Measurements from ENCODE around the gene RHBDF1. TPM values are rescaled to one million over a fixed set of nuclear protein-coding genes. Genes with fewer than 3 reads are reported as not detected.
"Not testable (repeated sequence)": the region's sequence is repeated elsewhere in the genome, so short reads cannot be mapped to it uniquely, and the experiment has no call there.

Gene RHBDF1
- total RNA-seq, 1 donor from 2014 or later = 86.9 TPM

DNA sequence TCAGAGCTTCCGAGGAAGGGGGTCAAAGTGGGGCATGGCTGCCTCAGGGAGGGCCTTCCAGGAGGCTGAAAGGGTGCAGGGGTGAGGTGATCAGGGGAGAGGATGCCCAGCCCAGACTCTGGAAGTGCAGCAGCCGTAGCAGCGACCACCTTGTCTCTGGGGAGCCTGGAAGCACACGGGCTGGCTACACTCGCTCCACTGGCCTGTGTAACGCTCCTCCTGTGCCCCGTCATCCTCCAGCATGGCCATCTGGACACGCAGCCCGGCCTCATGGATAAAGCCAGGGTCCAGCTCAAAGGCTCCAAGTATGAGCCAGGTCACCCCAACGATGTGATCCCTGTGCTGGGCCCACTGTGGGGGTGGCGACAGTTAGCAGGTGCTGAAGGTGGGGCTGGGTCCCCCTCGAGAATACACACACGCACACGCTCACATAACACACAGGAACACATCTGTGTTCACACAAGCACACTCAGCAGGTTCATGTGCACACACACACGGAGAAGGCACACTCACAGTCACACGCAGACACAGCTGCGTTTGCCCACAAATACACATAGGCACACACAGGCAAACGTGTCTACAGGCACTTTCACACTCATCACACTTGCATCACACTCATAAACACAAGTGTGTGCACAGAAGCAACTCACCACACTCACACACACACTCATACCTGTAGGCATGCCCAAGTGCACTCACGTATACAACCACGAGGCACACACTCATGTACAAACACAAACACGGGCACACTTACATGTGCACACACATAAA, 38.4 kb downstream of the RHBDF1 start:
- no peaks in the 10 kb centered on the region for H3K36me3 ChIP-seq
- no peak overlapping the region for H3K27ac ChIP-seq
- no peaks in the 10 kb centered on the region for H3K4me1 ChIP-seq
- H3K4me3 ChIP-seq = no peak overlapping the region
- TF ChIP-seq POLR2AphosphoS5 (IDR thresholded peaks at IDR 0.05; ENCODE audit: insufficient read depth in 1 of 2, low read depth in 1 of 2) = no peak
- TF ChIP-seq, protein P1, sequence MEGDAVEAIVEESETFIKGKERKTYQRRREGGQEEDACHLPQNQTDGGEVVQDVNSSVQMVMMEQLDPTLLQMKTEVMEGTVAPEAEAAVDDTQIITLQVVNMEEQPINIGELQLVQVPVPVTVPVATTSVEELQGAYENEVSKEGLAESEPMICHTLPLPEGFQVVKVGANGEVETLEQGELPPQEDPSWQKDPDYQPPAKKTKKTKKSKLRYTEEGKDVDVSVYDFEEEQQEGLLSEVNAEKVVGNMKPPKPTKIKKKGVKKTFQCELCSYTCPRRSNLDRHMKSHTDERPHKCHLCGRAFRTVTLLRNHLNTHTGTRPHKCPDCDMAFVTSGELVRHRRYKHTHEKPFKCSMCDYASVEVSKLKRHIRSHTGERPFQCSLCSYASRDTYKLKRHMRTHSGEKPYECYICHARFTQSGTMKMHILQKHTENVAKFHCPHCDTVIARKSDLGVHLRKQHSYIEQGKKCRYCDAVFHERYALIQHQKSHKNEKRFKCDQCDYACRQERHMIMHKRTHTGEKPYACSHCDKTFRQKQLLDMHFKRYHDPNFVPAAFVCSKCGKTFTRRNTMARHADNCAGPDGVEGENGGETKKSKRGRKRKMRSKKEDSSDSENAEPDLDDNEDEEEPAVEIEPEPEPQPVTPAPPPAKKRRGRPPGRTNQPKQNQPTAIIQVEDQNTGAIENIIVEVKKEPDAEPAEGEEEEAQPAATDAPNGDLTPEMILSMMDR (IDR thresholded peaks at IDR 0.05) = no peak
- TF ChIP-seq POLR2A (IDR thresholded peaks at IDR 0.05) = no peak
- intact Hi-C loops (cut with DNase I) = no loop called here
- DNase-seq (ENCODE audit: extremely low spot score in 2 of 2) = no peak
- H3K27me3 ChIP-seq = no peaks in the 10 kb centered on the region
- H3K9me3 ChIP-seq = no peaks in the 10 kb centered on the region

DNA sequence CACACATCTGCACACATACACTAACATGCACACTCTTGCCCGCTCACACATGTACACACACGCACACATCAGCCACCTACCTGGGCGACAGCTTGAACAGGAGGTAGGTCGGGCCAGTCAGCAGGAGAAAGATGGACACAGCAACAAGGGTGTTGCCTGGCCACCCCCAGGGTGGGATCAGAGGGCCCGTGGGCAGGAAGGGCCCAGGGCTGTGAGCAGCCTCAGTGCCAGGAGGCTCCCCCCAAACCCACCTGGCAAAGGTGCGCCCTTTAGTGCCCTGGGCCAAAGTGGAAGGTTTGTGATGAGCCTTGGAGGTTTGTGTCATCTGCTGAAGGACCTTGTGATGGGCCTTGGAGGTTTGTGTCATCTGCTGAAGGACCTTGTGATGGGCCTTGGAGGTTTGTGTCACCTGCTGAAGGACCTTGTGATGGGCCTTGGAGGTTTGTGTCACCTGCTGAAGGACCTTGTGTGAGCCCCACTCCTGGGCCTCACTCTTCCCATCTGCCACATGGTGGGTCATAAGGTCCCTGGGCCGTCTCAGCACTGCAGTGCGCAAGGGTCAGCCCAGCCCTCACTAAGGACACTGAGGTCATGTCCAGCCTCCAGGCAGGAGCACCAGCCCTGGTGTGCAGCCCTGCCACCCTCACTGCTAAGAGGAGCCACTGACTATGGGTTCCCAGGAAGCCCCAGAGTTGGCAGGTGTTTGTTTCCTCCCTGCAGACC, 39.1 kb downstream of the RHBDF1 start:
- DNase-seq (ENCODE audit: extremely low spot score in 2 of 2); H3K27ac ChIP-seq; H3K36me3 ChIP-seq; H3K4me3 ChIP-seq; intact Hi-C loops (cut with DNase I); H3K27me3 ChIP-seq; H3K4me1 ChIP-seq; H3K9me3 ChIP-seq: not testable (repeated sequence)

- DNase-seq (ENCODE audit: extremely low spot score in 2 of 2); H3K9me3 ChIP-seq; H3K4me1 ChIP-seq; H3K27ac ChIP-seq; H3K27me3 ChIP-seq; intact Hi-C loops (cut with DNase I); H3K4me3 ChIP-seq; H3K36me3 ChIP-seq: not testable (repeated sequence)
Measured at GRCh38 chr16:30627-31026, 41.8 kb downstream of the RHBDF1 start.

DNA sequence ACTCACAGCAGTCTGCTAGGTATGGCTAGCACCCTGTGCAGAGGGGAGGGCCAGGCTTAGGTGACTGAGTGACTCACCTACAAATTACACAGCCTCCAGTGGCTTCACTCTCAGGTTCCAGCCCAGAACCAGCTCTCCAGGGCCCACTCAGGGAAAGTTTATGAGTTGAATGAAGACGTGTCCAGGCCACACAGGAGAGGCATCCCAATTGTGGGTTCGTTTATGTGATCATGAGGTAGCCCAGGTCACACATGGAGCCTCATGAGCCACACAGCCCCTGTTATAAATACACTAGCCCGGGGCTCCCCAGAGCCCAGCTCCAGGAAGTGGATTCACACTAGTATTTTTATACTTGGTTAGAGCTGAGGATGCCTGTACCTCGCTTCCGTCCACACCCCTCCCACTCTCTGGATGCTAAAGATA, 46.5 kb downstream of the RHBDF1 start:
- H3K4me3 ChIP-seq; H3K27ac ChIP-seq; H3K27me3 ChIP-seq; intact Hi-C loops (cut with DNase I); H3K9me3 ChIP-seq; H3K4me1 ChIP-seq; H3K36me3 ChIP-seq; DNase-seq (ENCODE audit: extremely low spot score in 2 of 2): not testable (repeated sequence)

- H3K9me3 ChIP-seq; H3K4me1 ChIP-seq; DNase-seq (ENCODE audit: extremely low spot score in 2 of 2); intact Hi-C loops (cut with DNase I); H3K27ac ChIP-seq; H3K27me3 ChIP-seq; H3K4me3 ChIP-seq; H3K36me3 ChIP-seq: not testable (repeated sequence)
Measured at GRCh38 chr16:24151-24550, 48.3 kb downstream of the RHBDF1 start.

- H3K27ac ChIP-seq; H3K4me1 ChIP-seq; DNase-seq (ENCODE audit: extremely low spot score in 2 of 2); intact Hi-C loops (cut with DNase I); H3K36me3 ChIP-seq; H3K27me3 ChIP-seq; H3K9me3 ChIP-seq; H3K4me3 ChIP-seq: not testable (repeated sequence)
Measured at GRCh38 chr16:20886-21285, 51.5 kb downstream of the RHBDF1 start.

- H3K4me1 ChIP-seq; H3K27me3 ChIP-seq; H3K9me3 ChIP-seq; H3K27ac ChIP-seq; H3K4me3 ChIP-seq; DNase-seq (ENCODE audit: extremely low spot score in 2 of 2); H3K36me3 ChIP-seq; intact Hi-C loops (cut with DNase I): not testable (repeated sequence)
Measured at GRCh38 chr16:17062-17765, 55.2 kb downstream of the RHBDF1 start.

- H3K4me1 ChIP-seq; H3K9me3 ChIP-seq; intact Hi-C loops (cut with DNase I); H3K4me3 ChIP-seq; H3K27me3 ChIP-seq; H3K27ac ChIP-seq; H3K36me3 ChIP-seq; DNase-seq (ENCODE audit: extremely low spot score in 2 of 2): not testable (repeated sequence)
Measured at GRCh38 chr16:10772-11171, 61.7 kb downstream of the RHBDF1 start.
